ENCODE data around the gene TBPL1.

TBPL1 gene

DNA sequence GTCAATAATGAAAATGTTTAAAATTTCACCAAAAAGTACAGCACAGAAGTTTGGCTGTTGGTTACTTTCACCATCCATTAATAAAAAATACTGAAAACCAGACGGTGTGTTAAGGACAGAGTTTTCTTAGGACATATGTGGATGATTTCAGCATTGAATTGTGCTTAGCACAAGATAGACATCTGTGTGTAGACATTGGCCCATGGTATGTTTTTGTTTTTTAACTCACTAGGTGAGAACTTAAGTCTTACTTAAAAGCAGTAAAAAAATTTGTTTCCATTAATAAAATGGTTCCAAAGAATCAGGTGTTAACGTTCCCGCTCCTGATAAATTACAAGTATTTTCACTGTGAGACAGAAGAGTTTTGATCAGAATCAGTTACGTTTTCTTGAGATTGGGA is 4.2 kb downstream of the TBPL1 start (continued):
- TF ChIP-seq, protein P1, sequence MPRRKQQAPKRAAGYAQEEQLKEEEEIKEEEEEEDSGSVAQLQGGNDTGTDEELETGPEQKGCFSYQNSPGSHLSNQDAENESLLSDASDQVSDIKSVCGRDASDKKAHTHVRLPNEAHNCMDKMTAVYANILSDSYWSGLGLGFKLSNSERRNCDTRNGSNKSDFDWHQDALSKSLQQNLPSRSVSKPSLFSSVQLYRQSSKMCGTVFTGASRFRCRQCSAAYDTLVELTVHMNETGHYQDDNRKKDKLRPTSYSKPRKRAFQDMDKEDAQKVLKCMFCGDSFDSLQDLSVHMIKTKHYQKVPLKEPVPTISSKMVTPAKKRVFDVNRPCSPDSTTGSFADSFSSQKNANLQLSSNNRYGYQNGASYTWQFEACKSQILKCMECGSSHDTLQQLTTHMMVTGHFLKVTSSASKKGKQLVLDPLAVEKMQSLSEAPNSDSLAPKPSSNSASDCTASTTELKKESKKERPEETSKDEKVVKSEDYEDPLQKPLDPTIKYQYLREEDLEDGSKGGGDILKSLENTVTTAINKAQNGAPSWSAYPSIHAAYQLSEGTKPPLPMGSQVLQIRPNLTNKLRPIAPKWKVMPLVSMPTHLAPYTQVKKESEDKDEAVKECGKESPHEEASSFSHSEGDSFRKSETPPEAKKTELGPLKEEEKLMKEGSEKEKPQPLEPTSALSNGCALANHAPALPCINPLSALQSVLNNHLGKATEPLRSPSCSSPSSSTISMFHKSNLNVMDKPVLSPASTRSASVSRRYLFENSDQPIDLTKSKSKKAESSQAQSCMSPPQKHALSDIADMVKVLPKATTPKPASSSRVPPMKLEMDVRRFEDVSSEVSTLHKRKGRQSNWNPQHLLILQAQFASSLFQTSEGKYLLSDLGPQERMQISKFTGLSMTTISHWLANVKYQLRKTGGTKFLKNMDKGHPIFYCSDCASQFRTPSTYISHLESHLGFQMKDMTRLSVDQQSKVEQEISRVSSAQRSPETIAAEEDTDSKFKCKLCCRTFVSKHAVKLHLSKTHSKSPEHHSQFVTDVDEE (CRISPR knock-in tag; IDR thresholded peaks at IDR 0.05): no peak

DNA sequence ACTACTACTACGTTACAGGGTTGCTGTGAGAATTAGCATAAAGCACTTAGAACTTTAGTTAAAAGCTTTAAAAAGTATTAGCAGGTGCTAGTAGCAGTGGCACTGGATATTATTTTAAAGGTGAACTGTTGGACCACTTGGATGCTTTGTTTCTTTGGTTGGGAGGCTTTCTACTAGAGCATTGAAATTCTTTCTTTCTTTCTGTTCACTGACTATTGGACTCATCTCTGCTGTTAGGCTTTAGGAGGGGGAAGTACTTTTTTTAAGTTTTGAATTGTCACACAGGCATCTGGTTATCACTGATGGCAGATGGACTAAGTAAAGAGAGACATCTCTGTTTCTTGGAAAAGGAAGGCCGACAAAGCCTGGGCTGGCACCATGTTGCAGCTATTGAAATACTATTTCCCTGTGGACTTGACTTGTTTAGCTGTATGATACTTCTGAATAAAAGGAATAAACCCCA is 4.8 kb downstream of the TBPL1 start:
- TF ChIP-seq, protein P2, sequence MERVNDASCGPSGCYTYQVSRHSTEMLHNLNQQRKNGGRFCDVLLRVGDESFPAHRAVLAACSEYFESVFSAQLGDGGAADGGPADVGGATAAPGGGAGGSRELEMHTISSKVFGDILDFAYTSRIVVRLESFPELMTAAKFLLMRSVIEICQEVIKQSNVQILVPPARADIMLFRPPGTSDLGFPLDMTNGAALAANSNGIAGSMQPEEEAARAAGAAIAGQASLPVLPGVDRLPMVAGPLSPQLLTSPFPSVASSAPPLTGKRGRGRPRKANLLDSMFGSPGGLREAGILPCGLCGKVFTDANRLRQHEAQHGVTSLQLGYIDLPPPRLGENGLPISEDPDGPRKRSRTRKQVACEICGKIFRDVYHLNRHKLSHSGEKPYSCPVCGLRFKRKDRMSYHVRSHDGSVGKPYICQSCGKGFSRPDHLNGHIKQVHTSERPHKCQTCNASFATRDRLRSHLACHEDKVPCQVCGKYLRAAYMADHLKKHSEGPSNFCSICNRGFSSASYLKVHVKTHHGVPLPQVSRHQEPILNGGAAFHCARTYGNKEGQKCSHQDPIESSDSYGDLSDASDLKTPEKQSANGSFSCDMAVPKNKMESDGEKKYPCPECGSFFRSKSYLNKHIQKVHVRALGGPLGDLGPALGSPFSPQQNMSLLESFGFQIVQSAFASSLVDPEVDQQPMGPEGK (CRISPR knock-in tag; IDR thresholded peaks at IDR 0.05; ENCODE audit: borderline replicate concordance): no peak
- TF ChIP-seq ZC3H10 (CRISPR knock-in tag; IDR thresholded peaks at IDR 0.05) (no peak), OSR1 (CRISPR knock-in tag; IDR thresholded peaks at IDR 0.05) (no peak), ZFP30 (CRISPR knock-in tag; IDR thresholded peaks at IDR 0.05) (no peak), TOX (CRISPR knock-in tag; IDR thresholded peaks at IDR 0.05; ENCODE audit: borderline replicate concordance) (no peak), ZFP3 (CRISPR knock-in tag; IDR thresholded peaks at IDR 0.05) (no peak), ZNF70 (CRISPR knock-in tag; IDR thresholded peaks at IDR 0.05) (no peak), ZNF565 (CRISPR knock-in tag; conservative IDR thresholded peaks at IDR 0.05; ENCODE audit: low read depth) (no peak), ESRRG (CRISPR knock-in tag; IDR thresholded peaks at IDR 0.05) (no peak), PPARA (CRISPR knock-in tag; IDR thresholded peaks at IDR 0.05; ENCODE audit: borderline replicate concordance) (no peak), CSDC2 (CRISPR knock-in tag; IDR thresholded peaks at IDR 0.05) (no peak), SNAI2 (CRISPR knock-in tag; IDR thresholded peaks at IDR 0.05) (no peak), RARB (CRISPR knock-in tag; IDR thresholded peaks at IDR 0.05) (no peak), ARNTL (CRISPR knock-in tag; IDR thresholded peaks at IDR 0.05; ENCODE audit: borderline replicate concordance, low read depth) (no peak), ZNF8 (CRISPR knock-in tag; IDR thresholded peaks at IDR 0.05) (no peak), ISL1 (CRISPR knock-in tag; IDR thresholded peaks at IDR 0.05) (no peak), TCF4 (CRISPR knock-in tag; IDR thresholded peaks at IDR 0.05; ENCODE audit: borderline replicate concordance) (no peak)
- TF ChIP-seq, protein P1 (CRISPR knock-in tag; IDR thresholded peaks at IDR 0.05): no peak
- TF ChIP-seq, protein P3, sequence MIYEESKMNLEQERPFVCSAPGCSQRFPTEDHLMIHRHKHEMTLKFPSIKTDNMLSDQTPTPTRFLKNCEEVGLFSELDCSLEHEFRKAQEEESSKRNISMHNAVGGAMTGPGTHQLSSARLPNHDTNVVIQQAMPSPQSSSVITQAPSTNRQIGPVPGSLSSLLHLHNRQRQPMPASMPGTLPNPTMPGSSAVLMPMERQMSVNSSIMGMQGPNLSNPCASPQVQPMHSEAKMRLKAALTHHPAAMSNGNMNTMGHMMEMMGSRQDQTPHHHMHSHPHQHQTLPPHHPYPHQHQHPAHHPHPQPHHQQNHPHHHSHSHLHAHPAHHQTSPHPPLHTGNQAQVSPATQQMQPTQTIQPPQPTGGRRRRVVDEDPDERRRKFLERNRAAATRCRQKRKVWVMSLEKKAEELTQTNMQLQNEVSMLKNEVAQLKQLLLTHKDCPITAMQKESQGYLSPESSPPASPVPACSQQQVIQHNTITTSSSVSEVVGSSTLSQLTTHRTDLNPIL (CRISPR knock-in tag; IDR thresholded peaks at IDR 0.05; ENCODE audit: low read depth): no peak
- TF ChIP-seq, protein P4, sequence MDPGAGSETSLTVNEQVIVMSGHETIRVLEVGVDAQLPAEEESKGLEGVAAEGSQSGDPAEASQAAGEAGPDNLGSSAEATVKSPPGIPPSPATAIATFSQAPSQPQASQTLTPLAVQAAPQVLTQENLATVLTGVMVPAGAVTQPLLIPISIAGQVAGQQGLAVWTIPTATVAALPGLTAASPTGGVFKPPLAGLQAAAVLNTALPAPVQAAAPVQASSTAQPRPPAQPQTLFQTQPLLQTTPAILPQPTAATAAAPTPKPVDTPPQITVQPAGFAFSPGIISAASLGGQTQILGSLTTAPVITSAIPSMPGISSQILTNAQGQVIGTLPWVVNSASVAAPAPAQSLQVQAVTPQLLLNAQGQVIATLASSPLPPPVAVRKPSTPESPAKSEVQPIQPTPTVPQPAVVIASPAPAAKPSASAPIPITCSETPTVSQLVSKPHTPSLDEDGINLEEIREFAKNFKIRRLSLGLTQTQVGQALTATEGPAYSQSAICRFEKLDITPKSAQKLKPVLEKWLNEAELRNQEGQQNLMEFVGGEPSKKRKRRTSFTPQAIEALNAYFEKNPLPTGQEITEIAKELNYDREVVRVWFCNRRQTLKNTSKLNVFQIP (CRISPR knock-in tag; IDR thresholded peaks at IDR 0.05; ENCODE audit: borderline replicate concordance, low read depth): no peak
- ATAC-seq: no peak

DNA sequence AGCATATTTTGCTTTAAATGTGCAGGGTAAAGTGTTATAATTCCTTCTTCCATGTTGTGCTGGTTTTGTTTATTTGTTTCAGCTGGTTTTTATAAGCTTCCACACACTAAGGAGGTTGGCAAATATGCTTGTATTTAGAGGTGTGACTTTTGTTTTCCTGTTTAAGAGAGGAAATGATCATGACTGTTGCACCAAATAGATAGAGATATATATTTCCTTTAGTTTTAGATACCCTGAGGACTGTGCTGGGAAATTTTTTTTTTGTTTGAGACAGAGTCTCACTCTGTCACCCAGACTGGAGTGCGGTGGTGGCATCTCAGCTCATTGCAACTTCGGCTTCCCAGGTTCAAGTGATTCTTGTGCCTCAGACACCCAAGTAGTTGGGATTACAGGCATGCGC is 5.8 kb downstream of the TBPL1 start:
- no peak for ATAC-seq
- TF ChIP-seq ZNF8 (CRISPR knock-in tag; IDR thresholded peaks at IDR 0.05) (no peak), TCF4 (CRISPR knock-in tag; IDR thresholded peaks at IDR 0.05; ENCODE audit: borderline replicate concordance) (no peak), ZFP30 (CRISPR knock-in tag; IDR thresholded peaks at IDR 0.05) (no peak), ISL1 (CRISPR knock-in tag; IDR thresholded peaks at IDR 0.05) (no peak), SNAI2 (CRISPR knock-in tag; IDR thresholded peaks at IDR 0.05) (no peak), ZNF70 (CRISPR knock-in tag; IDR thresholded peaks at IDR 0.05) (no peak), ZNF565 (CRISPR knock-in tag; conservative IDR thresholded peaks at IDR 0.05; ENCODE audit: low read depth) (no peak), ZC3H10 (CRISPR knock-in tag; IDR thresholded peaks at IDR 0.05) (no peak), CSDC2 (CRISPR knock-in tag; IDR thresholded peaks at IDR 0.05) (no peak)
- TF ChIP-seq, protein P1 (CRISPR knock-in tag; IDR thresholded peaks at IDR 0.05): no peak
- TF ChIP-seq, protein P5, sequence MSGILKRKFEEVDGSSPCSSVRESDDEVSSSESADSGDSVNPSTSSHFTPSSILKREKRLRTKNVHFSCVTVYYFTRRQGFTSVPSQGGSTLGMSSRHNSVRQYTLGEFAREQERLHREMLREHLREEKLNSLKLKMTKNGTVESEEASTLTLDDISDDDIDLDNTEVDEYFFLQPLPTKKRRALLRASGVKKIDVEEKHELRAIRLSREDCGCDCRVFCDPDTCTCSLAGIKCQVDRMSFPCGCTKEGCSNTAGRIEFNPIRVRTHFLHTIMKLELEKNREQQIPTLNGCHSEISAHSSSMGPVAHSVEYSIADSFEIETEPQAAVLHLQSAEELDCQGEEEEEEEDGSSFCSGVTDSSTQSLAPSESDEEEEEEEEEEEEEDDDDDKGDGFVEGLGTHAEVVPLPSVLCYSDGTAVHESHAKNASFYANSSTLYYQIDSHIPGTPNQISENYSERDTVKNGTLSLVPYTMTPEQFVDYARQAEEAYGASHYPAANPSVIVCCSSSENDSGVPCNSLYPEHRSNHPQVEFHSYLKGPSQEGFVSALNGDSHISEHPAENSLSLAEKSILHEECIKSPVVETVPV (CRISPR knock-in tag; IDR thresholded peaks at IDR 0.05): no peak
